NAMALWA (cell line): ENCODE data around the gene INPP5D.
"Not testable (repeated sequence)": the region's sequence is repeated elsewhere in the genome, so short reads cannot be mapped to it uniquely, and the experiment has no call there.

Experiments used
- DNase-seq: peaks from one replicate; pipeline ENCODE4 v3.0.0-alpha.2; 2015; ENCODE audit warnings: low spot score

The INPP5D gene

DNA sequence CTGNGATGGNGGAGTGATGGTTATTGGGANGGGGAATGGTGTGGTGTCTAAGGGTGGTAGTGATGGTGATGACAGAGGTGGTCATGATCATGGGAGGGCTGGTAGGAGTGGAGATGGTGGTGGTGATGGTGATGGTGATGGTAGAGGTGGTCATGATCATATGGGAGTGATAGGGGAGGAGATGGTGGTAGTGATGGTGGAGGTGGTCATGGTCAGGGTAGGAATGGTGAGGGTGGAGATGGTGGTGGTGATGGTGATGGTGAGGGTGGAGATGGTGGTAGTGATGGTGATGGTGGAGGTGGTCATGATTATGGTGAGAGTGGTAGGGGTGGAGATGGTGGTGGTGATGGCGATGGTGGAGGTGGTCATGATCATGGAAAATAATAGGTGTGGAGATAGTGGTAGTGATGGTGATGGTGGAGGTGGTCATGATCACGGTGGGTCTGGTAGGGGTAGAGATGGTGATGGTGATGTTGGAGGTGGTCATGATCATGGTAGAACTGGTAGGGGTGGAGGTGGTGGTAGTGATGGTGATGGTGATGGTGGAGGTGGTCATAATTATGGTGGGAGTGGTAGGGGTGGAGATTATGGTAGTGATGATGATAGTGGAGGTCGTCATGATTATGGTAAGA is 83.7 kb downstream of the INPP5D start:
- DNase-seq: no peak

DNA sequence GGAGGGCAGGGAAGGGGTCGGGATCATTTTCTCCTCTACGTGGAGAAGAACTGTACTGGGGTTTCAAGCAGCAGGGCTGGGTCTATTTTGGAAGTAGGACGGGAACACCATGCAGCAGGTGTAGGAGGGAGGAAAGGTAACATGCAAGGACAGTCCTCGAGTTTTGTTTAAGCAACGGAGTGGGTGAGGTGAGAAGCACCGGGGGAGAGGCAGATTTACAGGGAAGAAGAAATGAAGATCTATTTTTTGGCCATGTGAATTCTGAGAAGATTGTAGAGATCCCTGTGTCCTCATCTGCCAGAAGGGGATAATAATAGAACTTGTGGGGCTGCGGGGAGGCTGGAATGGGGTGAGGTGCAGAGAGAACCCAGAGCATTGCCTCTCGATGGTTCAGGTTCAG is 85.6 kb downstream of the INPP5D start:
- no peak for DNase-seq

DNA sequence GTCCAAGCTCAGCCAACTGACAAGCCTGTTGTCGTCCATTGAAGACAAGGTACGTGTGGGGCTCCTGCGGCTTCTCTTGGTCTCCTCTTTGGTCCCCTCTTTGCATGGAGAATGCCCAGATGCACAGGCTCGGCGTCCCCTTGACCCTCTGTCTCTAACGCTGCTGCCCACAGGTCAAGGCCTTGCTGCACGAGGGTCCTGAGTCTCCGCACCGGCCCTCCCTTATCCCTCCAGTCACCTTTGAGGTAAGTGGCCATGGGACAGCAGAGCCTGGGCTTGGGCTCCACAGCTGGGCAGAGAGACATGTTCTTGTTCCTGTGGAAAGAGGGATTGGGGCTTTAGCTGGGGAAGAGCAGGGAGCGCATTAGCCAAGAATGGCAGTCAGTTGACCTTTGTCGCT is 86.1 kb downstream of the INPP5D start:
- DNase-seq: no peak

DNA sequence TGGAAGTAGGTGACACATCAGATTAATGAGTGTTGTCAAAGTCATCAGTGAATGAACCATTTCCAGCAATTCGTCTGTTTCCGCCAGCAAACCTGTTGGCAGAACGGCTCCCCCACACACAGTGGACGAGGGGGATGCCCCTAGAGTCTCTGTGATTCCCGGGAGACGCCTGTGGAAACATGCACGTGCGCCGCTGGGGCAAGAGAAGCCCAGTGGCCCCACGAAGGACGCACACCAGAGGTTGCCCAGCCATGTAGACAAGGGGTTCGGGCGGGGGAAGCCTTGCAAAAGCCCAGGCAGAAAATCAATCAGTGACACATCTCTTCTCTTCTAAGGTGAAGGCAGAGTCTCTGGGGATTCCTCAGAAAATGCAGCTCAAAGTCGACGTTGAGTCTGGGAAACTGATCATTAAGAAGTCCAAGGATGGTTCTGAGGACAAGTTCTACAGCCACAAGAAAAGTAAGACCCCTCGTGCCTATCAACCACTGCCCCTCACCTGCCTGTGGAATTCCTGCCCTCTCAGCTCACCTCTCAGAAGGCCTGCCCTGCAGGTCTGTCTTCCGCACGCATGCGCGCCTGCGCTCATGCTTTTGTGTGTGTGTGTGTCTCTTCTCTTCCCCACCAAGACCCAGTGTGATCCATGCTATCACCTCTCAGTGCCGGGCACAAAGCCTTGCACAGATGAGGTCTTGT is 87.1 kb downstream of the INPP5D start:
- DNase-seq: no peak

DNA sequence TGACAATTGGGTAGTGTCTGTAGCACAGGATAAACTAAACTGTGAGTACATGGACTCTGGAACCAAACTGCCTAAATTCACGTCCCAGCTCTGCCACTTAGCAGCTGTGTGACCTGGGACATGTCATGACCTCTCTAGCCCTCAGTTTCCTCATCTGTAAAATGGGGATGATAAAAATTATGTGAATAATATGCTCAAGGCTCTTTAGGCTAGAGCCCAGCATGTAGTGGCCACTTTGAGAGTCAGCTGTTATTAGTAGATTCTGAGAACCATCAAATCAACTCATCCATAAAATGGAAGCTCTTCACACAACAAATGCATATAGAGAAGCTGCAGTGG is 87.7 kb downstream of the INPP5D start:
- no peak for DNase-seq

DNA sequence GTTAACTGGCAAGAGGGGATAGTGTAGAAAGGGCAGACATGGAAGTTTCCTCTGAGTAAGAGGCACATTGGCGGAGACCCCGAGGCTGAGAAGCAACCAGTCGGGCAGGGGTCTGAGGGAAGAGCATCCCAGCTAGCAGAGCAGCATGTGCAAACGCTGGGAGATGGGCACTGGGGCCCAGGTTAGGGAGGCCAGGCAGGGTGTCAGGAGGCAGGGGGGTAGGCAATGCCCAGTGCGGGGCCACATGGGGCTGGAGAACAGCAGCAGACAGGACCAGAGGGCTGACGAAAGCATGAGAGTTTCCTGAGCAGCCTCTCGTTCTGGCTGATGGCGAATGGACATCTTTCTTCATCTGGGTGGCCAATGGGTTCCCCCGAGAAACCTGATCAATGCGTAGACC is 88.2 kb downstream of the INPP5D start:
- DNase-seq: no peak

DNA sequence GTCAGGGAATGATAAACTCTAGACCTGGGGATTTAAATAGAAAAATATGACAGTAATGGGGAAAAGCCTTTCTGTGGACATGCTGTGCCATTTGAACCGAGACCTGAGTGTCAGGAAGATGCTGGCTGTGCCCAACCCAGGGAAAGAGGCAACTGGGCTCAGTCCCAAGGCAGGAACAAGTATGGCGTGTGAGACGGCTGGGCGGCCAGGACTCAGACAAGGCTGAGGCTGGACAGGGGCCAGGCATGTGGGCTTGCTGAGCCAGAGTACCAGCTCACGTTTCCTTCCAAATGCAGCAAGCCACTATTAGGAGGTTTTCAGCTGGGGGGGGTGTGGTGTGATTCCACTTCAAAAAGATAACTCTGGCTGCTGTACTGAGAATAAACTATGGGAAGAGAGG is 92.4 kb downstream of the INPP5D start:
- DNase-seq: no peak

DNA sequence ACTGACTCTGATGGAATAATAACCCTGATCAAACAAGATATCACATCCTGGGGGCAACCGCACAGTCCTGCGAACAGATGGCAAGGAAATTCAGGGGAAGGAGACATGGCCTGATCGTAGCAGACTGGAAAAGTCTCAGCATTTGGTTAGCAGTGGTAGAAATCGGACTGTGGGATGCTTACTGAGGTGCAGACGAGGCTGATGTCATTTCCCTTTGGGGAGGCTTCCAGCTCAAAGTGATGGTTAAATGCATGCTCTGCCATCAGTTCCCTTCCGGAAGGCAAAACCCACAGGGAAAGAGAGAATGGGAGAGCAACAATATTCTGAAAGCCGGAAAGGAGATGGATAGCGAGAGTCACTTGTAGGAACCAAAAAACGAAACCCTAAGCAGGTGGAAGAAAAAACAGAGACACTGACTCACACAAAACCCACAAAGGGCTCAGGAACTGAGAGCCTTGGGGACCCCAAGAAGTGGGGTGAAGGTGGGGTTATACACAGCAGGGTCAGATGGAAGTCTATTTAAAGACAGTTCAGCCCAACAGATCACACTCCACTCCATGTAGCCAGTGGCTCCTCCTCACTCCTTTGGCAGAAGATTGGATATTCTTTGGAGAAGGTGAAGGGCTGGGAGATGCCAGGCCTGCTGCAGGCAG is 93.1 kb downstream of the INPP5D start:
- no peak for DNase-seq

DNA sequence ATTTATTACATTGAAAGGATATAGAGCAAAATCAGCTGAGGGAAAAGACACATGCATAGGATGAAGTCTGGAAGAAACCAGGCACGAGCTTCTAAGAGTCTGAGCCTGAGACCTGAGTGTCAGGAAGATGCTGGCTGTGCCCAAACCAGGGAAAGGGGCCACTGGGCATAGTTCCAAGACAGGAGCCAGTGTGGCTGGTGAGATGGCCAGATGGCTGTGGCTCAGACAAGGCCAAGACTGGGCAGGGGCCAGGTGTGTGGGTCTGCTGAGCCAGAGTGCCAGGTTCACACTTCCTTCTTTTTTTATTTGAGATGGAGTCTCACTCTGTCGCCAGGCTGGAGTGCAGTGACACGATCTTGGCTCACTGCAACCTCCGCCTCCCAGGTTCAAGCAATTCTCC is 95.9 kb downstream of the INPP5D start:
- DNase-seq: no peak

DNA sequence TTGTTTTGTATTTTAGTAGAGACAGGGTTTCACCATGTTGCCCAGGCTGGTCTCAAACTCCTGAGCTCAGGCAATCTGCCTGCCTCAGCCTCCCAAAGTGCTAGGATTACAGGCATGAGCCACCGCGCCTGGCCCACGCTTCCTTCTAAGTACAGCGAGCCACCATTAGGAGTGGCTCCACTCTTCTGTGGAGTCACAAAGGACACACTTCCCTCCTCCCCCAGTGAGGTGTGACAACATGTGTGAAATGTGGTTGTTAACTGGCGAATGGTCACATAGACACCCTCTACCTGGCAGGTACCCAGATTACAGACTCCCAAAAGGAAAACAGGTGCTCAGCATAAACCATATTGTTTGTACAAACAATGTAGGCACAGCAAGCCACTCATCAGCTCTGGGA is 96.3 kb downstream of the INPP5D start:
- DNase-seq: not testable (repeated sequence)

DNA sequence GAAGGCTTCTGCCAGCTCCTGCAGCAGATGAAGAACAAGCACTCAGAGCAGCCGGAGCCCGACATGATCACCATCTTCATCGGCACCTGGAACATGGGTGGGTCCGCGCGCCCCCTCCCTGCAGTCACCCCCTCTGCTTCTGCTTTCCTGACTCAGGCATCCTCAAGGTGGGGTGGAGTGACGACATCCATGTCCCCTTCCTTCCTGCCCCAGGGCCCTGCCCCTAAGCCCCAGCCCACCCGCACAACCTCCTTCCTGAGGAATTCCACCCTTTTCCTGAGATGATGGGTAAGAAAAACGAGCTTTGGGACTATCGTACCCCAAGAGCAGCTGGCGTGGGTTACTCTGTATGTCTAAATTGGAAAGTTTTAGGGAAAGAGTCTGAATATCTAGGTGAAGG is 101.6 kb downstream of the INPP5D start:
- no peak for DNase-seq

DNA sequence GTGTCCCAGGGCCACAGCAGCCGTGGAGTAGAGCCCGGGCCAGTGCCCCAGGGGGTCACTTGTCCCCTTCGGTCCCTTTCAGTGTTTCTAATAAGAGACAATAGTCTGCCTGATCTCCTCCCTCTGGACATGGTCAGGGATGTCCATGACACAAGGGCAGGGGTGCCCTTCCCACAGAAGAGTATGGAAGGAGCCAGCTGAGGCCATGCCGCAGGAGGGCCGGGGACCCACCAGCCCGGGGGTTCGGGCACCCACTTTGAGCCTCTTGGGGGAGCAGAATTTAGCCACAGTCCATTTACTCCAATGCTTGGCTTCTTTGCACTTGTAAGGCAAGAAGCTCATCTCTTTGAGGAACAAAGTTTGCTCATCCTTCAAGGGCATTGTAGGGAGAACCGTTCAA is 102.6 kb downstream of the INPP5D start:
- no peak for DNase-seq

DNA sequence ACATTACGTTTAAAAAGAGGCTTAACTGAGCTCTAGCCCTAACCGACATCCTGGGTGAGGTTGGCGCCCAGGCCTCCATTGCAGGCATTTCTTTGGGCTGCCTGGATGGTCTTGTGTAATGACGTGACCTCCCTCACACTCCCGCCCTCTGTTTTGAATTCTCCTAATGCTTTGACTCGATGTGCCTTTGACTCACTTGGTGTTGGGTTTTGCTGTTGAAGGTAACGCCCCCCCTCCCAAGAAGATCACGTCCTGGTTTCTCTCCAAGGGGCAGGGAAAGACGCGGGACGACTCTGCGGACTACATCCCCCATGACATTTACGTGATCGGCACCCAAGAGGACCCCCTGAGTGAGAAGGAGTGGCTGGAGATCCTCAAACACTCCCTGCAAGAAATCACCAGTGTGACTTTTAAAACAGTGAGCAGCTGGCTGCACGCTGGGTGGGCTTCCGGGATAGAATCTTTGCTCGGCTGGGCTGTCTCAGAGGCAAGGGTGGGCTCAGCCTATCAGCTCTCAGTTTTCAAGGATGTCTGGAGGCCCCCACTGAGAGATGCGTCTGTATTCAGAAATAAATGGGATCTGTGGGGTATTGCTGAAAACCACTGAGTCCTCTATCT is 103.5 kb downstream of the INPP5D start:
- DNase-seq: no peak

DNA sequence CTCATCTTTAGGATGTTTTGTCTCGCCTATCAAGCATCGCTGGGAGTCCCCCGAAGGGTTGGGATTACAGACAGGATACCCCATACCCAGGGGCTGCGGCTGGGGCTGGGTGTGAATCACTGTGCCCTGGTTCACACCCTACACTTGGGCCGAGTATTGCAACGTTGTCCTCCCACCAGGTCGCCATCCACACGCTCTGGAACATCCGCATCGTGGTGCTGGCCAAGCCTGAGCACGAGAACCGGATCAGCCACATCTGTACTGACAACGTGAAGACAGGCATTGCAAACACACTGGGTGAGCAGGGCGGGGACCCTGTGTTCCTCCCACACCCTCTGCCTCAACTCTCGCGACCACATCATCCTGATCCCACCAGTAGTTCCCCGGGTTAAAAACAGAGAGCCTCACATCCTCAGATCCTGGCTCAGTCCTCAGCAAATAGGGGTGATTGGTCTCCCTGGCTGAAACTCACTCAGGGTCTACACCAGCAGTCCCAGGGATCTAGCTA is 104.0 kb downstream of the INPP5D start:
- DNase-seq: no peak

DNA sequence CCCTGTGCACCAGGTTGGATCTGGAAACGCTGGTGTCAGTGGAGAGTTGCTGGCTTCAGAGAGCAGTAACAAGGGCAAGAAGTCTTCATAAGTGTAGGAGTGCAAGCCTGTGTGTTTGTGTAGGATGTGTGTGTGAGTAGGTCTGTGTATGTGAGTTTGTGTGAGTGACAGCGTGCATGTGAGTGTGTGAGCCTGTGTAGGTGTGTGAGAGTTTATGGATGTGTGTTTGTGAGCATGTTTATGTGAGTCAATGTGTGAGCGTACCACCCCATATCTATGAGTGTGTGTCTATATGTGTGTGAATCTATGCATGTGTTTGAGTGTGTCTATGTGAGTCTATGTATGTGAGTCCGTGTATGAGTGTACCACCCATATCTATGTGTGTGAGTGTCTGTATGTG is 104.8 kb downstream of the INPP5D start:
- no peak for DNase-seq

DNA sequence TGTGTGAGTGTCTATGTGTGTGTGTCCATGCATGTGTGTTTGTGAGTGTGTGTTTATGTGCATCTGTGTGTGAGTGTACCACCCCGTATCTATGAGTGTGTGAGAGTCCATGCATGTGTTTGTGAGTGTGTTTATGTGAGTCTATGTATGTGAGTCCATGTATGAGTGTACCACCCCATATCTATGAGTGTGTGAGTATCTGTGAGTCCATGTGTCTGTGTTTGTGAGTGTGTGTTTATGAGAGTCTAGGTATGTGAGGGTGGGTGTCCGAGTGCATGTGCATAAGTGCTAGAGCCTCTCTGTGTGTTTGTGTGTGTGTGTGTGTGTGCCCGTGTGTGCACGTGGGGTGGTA is 105.4 kb downstream of the INPP5D start:
- DNase-seq: no peak

DNA sequence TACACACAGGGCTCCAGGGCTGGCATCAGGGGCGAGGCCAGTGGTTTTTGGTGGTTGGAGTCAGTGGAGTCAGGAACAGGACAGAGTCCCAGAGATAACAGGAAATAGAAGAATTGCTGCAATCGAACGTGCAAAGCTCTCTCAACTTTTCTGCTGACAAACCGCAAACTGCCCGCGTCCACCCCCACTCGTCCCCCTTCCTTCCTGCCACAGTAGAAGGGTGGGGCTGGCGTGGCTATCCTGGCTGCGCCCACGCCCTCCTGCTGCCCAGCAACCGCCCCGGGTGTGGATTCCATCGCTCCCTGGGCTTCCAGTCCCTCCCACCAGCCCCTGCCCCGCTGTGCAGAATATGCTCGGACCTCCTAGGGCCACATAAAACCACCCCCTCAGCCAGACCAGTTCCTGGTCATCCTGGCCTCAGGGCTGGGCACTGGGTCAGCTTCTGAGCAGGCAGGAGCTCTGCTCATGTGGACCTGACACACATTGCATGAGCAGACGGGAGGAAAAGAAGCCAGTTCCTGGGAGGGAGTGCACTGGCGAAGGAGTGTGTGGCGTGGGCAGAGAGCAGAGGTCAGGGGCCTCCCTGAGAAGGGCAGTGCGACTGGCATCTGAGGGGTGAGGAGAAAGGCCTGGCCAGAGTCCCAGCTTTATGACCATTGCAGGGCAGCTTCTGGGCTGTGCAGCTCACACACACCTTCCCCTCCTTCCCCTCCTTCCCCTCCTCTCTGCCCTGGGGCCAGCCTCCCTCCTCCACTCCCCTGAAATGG is 105.9 kb downstream of the INPP5D start:
- no peak for DNase-seq

DNA sequence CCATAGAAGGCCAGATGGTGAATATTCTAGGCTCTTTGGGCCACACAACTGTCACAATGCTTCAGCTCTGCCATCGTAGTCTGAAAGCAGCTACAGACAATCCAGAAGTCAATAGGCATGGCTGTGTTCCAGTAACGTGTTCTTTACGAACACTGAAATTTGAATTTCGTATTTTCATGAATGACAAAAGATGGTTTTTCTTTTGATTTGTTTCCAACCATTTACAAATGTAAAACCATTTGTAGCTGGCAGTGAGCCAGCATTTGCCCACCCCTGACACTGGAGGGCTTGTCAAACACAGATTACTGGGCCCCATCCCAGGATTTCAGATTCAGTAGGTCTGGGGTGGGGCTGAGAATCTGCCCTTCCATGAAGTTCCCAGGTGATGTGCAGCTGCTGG is 108.3 kb downstream of the INPP5D start:
- no peak for DNase-seq

DNA sequence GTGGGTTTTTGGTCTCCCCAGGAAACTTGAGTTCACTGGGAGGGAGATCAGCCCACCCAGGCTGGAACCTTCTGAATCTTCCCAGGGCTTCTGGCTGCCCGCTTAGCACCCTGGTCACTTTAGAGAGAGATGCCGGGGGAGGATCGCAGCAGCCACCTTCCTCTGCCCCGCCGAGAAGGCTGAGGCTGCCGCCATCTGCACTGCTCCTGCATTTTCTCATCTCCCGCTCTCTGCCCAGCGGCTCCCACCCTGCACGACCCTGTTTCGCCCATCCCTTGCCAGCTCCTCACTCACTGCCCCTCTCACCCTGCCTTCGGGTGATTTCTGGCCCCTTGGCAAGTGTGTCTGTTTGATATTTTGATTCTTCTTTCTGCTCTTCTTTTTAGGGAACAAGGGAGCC is 108.8 kb downstream of the INPP5D start:
- no peak for DNase-seq

DNA sequence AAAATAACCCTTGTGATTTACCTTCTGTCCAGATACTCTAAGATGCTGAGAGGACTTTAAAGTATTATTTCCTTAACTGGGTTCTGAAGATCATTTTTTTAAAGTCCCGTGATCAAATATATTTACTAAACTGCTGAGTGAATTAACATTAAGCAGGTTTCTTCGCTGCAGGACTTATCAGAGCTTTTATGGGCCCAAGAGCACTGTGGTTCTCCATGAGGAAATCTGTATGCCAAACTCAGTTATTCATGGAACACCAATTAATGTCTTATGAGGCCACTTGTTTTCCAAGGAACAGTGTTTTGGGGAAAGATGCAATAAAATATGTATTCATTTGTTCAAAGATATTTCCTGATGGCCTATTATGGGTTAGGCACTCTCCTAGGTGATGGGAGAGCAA is 111.2 kb downstream of the INPP5D start:
- DNase-seq: no peak

DNA sequence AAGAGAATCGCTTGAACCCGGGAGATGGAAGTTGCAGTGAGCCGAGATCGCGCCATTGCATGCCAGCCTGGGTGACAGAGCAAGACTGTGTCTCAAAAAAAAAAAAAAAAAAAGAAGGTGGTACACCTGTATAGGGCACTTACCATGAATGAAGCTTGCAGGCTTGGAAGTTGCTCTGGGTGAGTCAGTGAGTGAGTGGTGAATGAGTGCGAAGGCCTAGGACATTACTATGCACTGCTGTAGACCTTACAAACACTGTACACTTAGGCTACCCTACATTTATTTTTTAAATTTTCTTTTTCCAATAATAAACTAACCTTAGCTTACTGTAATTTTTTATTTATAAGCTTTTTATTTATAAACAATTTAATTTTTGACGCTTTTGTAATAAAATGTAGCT is 113.0 kb downstream of the INPP5D start:
- no peak for DNase-seq

DNA sequence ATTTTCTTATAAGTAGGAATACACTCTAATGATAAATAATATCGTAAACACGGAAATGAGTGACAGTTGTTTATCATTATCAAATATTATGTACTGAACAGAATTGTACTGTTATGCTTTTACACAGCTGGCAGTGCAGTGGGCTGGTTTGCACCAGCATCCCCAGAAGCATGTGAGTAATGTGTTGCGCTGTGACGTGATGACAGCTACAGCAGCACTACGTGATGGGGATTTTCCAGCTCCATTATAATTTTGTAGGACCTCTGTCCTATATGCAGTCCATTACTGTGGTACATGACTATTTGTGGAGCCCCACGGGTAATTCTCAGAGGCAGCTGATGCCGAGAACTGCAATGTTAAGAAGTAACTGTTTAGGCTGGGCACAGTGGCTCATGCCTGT is 114.0 kb downstream of the INPP5D start:
- DNase-seq: no peak
